ENCODE results near the gene ROR2.

DNA sequence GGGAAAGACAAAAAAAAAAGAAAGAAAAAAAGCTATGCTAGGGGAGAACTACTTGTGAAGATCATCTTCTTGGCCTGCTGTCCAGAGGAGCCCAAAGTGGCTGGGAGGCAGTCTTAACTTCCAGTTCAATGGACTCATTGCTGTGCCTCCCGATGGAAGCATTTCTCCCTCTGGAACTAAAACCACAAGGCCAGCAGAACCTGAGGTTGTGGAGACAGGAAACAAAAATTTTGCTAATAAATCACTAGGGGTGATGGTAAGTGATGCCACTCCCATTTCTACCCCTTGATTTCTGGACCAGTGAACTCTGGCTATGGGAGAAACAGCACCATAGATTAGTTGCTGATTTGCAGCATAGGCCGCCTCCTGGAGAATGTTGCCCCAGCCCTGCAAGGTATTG lies 402.9 kb downstream of the ROR2 start:
- TF ChIP-seq CTCF (IDR thresholded peaks at IDR 0.05; ENCODE audit: borderline replicate concordance, extremely low read depth, low read length, poor library complexity, severe bottlenecking) (no peak), EZH2 (IDR thresholded peaks at IDR 0.05; ENCODE audit: borderline replicate concordance, low read depth, low read length, severe bottlenecking) (no peak)
